ENCODE data around the gene RAB40B.

Gene RAB40B

GRCh38 chr17:82615084-82616020, 83.1 kb downstream of the RAB40B start:
- no peak for DNase-seq (ENCODE audit: low spot score)

DNA sequence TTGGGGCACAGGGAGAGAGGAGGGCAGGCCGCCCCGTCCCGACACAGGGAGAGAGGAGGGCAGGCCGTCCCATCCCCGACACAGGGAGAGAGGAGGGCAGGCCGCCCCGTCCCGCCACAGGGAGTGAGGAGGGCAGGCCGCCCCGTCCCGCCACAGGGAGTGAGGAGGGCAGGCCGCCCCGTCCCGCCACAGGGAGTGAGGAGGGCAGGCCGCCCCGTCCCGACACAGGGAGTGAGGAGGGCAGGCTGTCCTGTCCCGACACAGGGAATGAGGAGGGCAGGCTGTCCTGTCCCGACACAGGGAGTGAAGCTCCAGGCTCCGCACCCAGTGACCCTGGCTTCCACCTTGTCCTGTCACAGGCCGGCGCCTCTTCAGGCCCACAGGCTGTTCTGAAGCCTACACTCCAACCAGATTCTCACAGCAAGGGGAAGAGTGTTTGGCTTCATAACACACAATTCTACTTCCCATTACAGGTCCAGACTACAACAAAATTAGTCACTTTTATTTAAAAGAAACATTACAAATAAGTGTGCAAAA, 84.3 kb downstream of the RAB40B start:
- DNase-seq (ENCODE audit: low spot score) = no peak

DNA sequence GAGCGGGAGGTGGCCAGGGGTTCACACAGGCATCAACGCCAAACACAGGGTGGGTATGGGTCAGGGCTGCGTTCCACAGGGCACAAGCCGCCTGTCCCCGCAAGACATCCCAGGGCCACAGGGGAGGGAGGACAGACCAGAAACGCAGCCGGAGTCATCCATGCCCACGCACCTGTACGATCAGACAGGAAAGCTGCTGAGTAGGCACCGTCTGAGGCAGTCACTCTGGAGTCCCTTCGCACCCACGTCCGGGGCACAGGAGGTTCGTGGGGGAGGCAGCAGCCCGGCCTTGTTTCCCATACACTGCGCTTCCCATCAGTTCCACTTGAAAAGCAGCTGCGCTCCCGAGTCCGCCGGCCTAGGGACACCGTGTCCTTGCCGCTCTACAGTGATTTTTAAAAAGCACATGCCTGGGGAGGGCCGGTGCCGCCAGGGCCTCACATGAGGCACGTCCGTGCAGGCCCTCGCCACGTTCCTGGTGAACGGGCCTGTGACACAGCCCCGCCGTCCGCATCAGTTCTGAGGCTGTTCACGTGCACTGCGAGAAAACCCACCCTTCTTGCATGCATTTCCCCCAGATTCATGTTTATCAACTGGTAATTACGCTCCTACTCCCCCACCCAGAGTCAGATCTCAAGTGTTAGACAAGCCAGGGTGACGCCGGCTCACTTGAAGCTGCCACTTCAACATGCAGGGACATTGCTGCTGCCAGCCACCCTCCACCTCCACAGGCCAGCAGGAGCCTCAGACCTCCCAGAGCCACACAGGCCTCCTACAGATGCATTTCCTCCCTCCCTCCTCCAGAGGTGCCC, 85.0 kb downstream of the RAB40B start:
- DNase-seq (ENCODE audit: low spot score) = no peak

- DNase-seq (ENCODE audit: low spot score) = no peak
These were observed 87.1 kb downstream of the RAB40B start for GRCh38 chr17:82611140-82612058.

- no peak for DNase-seq (ENCODE audit: low spot score)
These were observed 88.8 kb downstream of the RAB40B start for GRCh38 chr17:82609655-82610054.

DNA sequence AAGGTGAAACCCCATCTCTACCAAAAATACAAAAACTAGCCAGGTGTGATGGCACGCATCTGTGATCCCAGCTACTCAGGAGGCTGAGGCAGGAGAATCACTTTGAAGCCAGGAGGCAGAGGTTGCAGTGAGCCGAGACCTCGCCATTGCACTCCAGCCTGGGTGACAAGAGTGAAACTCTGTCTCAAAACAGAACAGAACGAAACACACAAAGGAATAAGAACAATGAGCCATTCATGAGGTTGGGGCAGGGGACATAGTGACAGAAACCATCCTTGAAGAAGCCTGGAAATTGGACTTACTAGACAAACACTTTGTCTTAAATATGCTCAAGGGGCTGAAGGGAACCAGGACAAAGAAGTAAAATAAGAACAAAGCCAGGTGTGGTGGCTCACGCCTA, 89.7 kb downstream of the RAB40B start:
- DNase-seq (ENCODE audit: low spot score) = no peak

GRCh38 chr17:82605939-82606600, 92.4 kb downstream of the RAB40B start:
- no peak for DNase-seq (ENCODE audit: low spot score)
